H1 (cell line): ENCODE data around the gene PCCA. TPM values are rescaled to one million over a fixed set of nuclear protein-coding genes. Genes with fewer than 3 reads are reported as not detected.

Experiments
- CTCF ChIA-PET: fragments of 300-600 bp; sonication (Branson Sonifier 250); formaldehyde crosslinking; loops from one replicate; lab custom pipeline; 2021; ENCODE audit not compliant: partially characterized antibody; lab: Charles Lee
- POLR2A ChIA-PET: fragments of 300-600 bp; sonication (Branson Sonifier 250); formaldehyde crosslinking; loops from one replicate; lab custom pipeline; 2021; ENCODE audit warnings: inconsistent platforms; ENCODE audit not compliant: partially characterized antibody; lab: Charles Lee
- DNase-seq, 2 experiments: peaks; one replicate each; pipeline versions ENCODE4 v3.0.0 to v3.0.0-alpha.2; 2010 to 2022; ENCODE audit warnings: low spot score in 2 of 2, low read depth in 1 of 2, mixed read lengths in 1 of 2
- FAIRE-seq: peaks from 2 replicates; lab custom pipeline; 2011; peaks lifted over from hg19 to GRCh38; lab: Jason Lieb, UNC
- H2AFZ ChIP-seq: 2 replicates; pipeline ENCODE4 v1.8.1; 2012; ENCODE audit warnings: low read length, inconsistent platforms
- H2AK5ac ChIP-seq: 2 replicates; pipeline ENCODE4 v1.6.1; 2013; ENCODE audit warnings: low read depth, low read length
- H2BK120ac ChIP-seq: replicated peaks from 2 replicates; pipeline ENCODE3; 2013; ENCODE audit warnings: low read depth, low read length, inconsistent platforms
- H2BK12ac ChIP-seq: 2 replicates; pipeline ENCODE4 v1.6.1; 2013; ENCODE audit warnings: low read depth, low read length
- H2BK15ac ChIP-seq: 2 replicates; pipeline ENCODE4 v1.6.1; 2013; ENCODE audit warnings: low read length
- H2BK20ac ChIP-seq: 2 replicates; pipeline ENCODE4 v1.6.1; 2013; ENCODE audit warnings: low read length
- H2BK5ac ChIP-seq: 2 replicates; pipeline ENCODE4 v1.6.1; 2013; ENCODE audit warnings: low read depth, low read length
- H3K14ac ChIP-seq: 2 replicates; pipeline ENCODE4 v1.6.1; 2013; ENCODE audit warnings: inconsistent platforms; ENCODE audit not compliant: insufficient read length
- H3K18ac ChIP-seq: 2 replicates; pipeline ENCODE4 v1.6.1; 2013; ENCODE audit warnings: low read length; ENCODE audit errors: extremely low read depth
- H3K23ac ChIP-seq: 2 replicates; pipeline ENCODE4 v1.6.1; 2013; ENCODE audit warnings: inconsistent platforms; ENCODE audit not compliant: insufficient read length
- H3K23me2 ChIP-seq: 2 replicates; pipeline ENCODE4 v1.6.1; 2013; ENCODE audit warnings: low read depth, low read length
- H3K27ac ChIP-seq: 2 replicates; pipeline ENCODE4 v1.6.1; 2011; ENCODE audit warnings: low read depth, low read length, inconsistent platforms
- H3K27me3 ChIP-seq, 4 experiments: replicated peaks in 1 of 4; 1 replicate in 1 of 4; 2 replicates in 3 of 4; pipeline versions ENCODE4 v1.6.1 to v1.8.1; 2011 to 2013; ENCODE audit warnings: low read length in 3 of 4, mild to moderate bottlenecking in 3 of 4, inconsistent platforms in 2 of 4, mixed read lengths in 2 of 4, moderate library complexity in 1 of 4; ENCODE audit not compliant: control insufficient read depth in 3 of 4, insufficient read depth in 3 of 4; ENCODE audit errors: extremely low read depth in 1 of 4
- H3K36me3 ChIP-seq, 4 experiments: 2 replicates each; pipeline versions ENCODE4 v1.6.1 to v1.8.1; 2011 to 2013; ENCODE audit warnings: mild to moderate bottlenecking in 4 of 4, low read length in 3 of 4, moderate library complexity in 2 of 4, control low read depth in 1 of 4, inconsistent platforms in 1 of 4; ENCODE audit not compliant: insufficient read depth in 4 of 4, control insufficient read depth in 2 of 4
- H3K4ac ChIP-seq: replicated peaks from 2 replicates; pipeline ENCODE3; 2013; ENCODE audit warnings: low read length, low read depth, mixed read lengths, inconsistent platforms; ENCODE audit not compliant: insufficient read length
- H3K4me1 ChIP-seq, 4 experiments: replicated peaks in 1 of 4; 1 replicate in 1 of 4; 2 replicates in 3 of 4; pipeline versions ENCODE4 v1.6.1 to v1.8.1; 2011 to 2013; ENCODE audit warnings: low read length in 3 of 4, inconsistent platforms in 2 of 4, mixed read lengths in 1 of 4; ENCODE audit not compliant: insufficient read depth in 4 of 4, control insufficient read depth in 3 of 4
- H3K4me2 ChIP-seq, 2 experiments: 2 replicates each; pipeline versions ENCODE4 v1.6.1 to v1.8.1; 2011 to 2013; ENCODE audit warnings: low read depth in 2 of 2, low read length in 2 of 2, control low read depth in 1 of 2, inconsistent platforms in 1 of 2, mild to moderate bottlenecking in 1 of 2; ENCODE audit not compliant: insufficient read depth in 1 of 2
- H3K4me3 ChIP-seq, 4 experiments: fragments of 200-600, 300-600 bp in 1 of 4; sonication (generic), shearing (Covaris generic), sonication (Bioruptor Twin) in 1 of 4; 2 replicates each; pipeline versions ENCODE4 v1.5.1 to v1.8.1; 2011 to 2016; ENCODE audit warnings: low read length in 4 of 4, low read depth in 3 of 4, control low read depth in 2 of 4, inconsistent platforms in 2 of 4, mild to moderate bottlenecking in 2 of 4, mixed read lengths in 1 of 4, moderate library complexity in 1 of 4; ENCODE audit not compliant: insufficient read depth in 2 of 4; ENCODE audit errors: extremely low read depth in 1 of 4
- H3K56ac ChIP-seq: replicated peaks from 2 replicates; pipeline ENCODE3; 2013; ENCODE audit warnings: low read depth, mild to moderate bottlenecking, mixed read lengths, low read length, inconsistent platforms; ENCODE audit not compliant: insufficient read length
- H3K79me1 ChIP-seq: 2 replicates; pipeline ENCODE4 v1.6.1; 2013; ENCODE audit warnings: low read depth, low read length, control low read depth
- H3K79me2 ChIP-seq, 2 experiments: 2 replicates each; pipeline versions ENCODE4 v1.6.1 to v1.8.1; 2012 to 2013; ENCODE audit warnings: low read length in 2 of 2, mild to moderate bottlenecking in 2 of 2, inconsistent platforms in 1 of 2; ENCODE audit not compliant: insufficient read depth in 2 of 2, control insufficient read depth in 1 of 2
- H3K9ac ChIP-seq, 4 experiments: replicated peaks in 1 of 4; 1 replicate in 1 of 4; 2 replicates in 3 of 4; pipeline versions ENCODE4 v1.6.1 to v1.8.1; 2011 to 2013; ENCODE audit warnings: low read depth in 3 of 4, low read length in 3 of 4, control low read depth in 2 of 4, mild to moderate bottlenecking in 2 of 4, moderate library complexity in 2 of 4, inconsistent platforms in 1 of 4; ENCODE audit errors: extremely low read depth in 1 of 4
- H3K9me3 ChIP-seq, 2 experiments: 2 replicates each; pipeline versions ENCODE4 v1.6.1 to v1.8.1; 2012 to 2013; ENCODE audit warnings: mild to moderate bottlenecking in 2 of 2, moderate library complexity in 2 of 2, control low read depth in 1 of 2, inconsistent platforms in 1 of 2, low read depth in 1 of 2, low read length in 1 of 2, mixed read lengths in 1 of 2; ENCODE audit not compliant: insufficient read depth in 2 of 2
- H4K20me1 ChIP-seq, 2 experiments: replicated peaks in 1 of 2; 2 replicates each; pipeline versions ENCODE3 to v1.8.1; 2011 to 2013; ENCODE audit warnings: inconsistent platforms in 2 of 2, low read length in 2 of 2, mild to moderate bottlenecking in 1 of 2; ENCODE audit not compliant: insufficient read depth in 2 of 2, control insufficient read depth in 1 of 2
- H4K5ac ChIP-seq: 2 replicates; pipeline ENCODE4 v1.6.1; 2013; ENCODE audit warnings: low read length, low read depth, mixed read lengths, inconsistent platforms; ENCODE audit not compliant: insufficient read length
- H4K8ac ChIP-seq: 2 replicates; pipeline ENCODE4 v1.8.0; 2013; ENCODE audit warnings: mild to moderate bottlenecking, moderate library complexity, low read length, inconsistent platforms; ENCODE audit not compliant: insufficient read depth; ENCODE audit errors: extremely low read depth
- H4K91ac ChIP-seq: replicated peaks from 2 replicates; pipeline ENCODE3; 2013; ENCODE audit warnings: low read length, mixed read lengths, inconsistent platforms; ENCODE audit not compliant: insufficient read length
- WGBS, 2 experiments: shearing (Covaris generic) in 1 of 2; methylation state at CpG; one replicate each; pipeline versions ENCODE4 v1.1.6 to v1.1.7; 2013 to 2015; ENCODE audit warnings: low lambda C conversion rate in 2 of 2, mixed read lengths in 2 of 2, inconsistent platforms in 1 of 2, low coverage in 1 of 2, missing lambda C conversion rate in 1 of 2; ENCODE audit not compliant: insufficient replicate concordance in 2 of 2, insufficient coverage in 1 of 2, insufficient read length in 1 of 2; ENCODE audit errors: extremely low coverage in 1 of 2, missing lambda C conversion rate in 1 of 2; 5-methylcytosine and 5-hydroxymethylcytosine counted together
- polyA plus RNA-seq, 7 experiments: library from polyadenylated mRNA; depleted of rRNA in 3 of 7; stranded (reverse) in 5 of 7; unstranded in 2 of 7; fragments of >200 nt in 5 of 7; fragments of 200-250 nt in 2 of 7; gene quantifications; 1 replicate in 5 of 7; 2 replicates in 1 of 7; 4 replicates in 1 of 7; pipeline versions ENCODE4 v1.2.1 to v1.2.3, GENCODE V29; 2011 to 2013; ENCODE audit warnings: missing spikeins in 2 of 7, mixed read lengths in 2 of 7
- total RNA-seq: library from RNA; stranded (reverse); fragmentation: NEBNext Ultra II Directional; extraction: Animal tissue kit (Norgen Biotek cat#: 25700); gene quantifications from 2 replicates; pipeline ENCODE4 v1.2.1, GENCODE V29; 2021

The PCCA gene
- total and polyA plus RNA-seq, 2 of the 8 experiments (the other 6 are each of a cell fraction or from before 2014, with no cell fraction given), result 18.4 to 49.8 TPM

DNA sequence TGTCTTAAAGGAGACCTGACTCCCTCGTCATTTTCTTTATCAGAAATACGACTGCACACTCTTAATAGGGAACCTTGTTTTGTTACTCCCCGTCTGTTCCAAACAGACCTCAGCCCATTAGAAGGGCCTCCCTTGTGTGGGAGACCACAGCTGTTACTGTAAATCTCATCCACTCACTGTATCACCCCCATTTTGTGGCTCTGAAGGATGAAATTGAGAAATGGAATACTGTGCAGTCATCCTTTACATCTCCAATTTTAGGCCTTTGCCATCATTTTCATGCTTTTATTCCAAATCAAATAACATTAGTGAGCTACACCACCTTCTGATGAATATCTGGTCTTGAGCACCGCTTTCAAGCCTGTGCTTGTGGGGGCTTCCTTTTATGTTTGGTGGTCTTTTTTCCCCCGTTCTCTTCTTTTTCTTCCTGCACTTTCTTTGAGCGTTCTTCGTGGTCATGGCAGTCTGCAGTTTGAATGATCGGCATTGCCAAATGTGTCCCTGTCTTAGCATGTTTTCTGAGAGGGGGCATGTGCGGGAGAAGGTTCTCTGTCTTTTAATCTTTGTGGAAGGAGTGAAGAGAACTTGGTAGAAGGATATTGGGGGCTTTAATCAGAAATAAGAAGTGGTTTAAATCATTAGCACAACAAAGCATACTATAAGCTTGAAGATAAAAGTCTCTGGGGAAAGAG is 433.9 kb downstream of the PCCA start:
- Histone ChIP-seq H3K27ac (no peak overlapping the region), H3K79me2 (no peaks in the 10 kb centered on the region), H3K36me3 (no peaks in the 10 kb centered on the region), H4K20me1 (no peaks in the 10 kb centered on the region), H3K23ac (no peak overlapping the region), H2BK5ac (no peak overlapping the region), H4K5ac (no peak overlapping the region), H3K9me3 (no peaks in the 10 kb centered on the region), H3K23me2 (no peaks in the 10 kb centered on the region), H4K91ac (no peak overlapping the region), H3K56ac (no peak overlapping the region), H2BK12ac (no peak overlapping the region), H3K4me2 (no peak overlapping the region), H2AK5ac (no peak overlapping the region), H3K4me1 (peaks cover 4 to 21% (median 11%) of the 10 kb centered on the region in 4 experiments), H2BK120ac (no peak overlapping the region), H3K4ac (no peak overlapping the region), H3K9ac (no peak overlapping the region), H3K27me3 (no peaks in the 10 kb centered on the region), H3K79me1 (no peaks in the 10 kb centered on the region), H3K4me3 (no peak overlapping the region), H3K18ac (no peak overlapping the region), H3K14ac (no peak overlapping the region), H2BK20ac (no peak overlapping the region), H2BK15ac (peak overlapping the region; percentile 54; the same call in 1 of the 2 replicates), H4K8ac (no peak overlapping the region), H2AFZ (no peak overlapping the region)
- 89% methylated on average over 9 of the region's 9 CpGs; no CpG with 5 or more reads in 1 of the 2 experiments for WGBS, 2 experiments
- no peak for FAIRE-seq
- DNase-seq, result no peak
- CTCF ChIA-PET, result interaction anchor here (1.2 to 1.7 kb wide), 6 partner anchors 8 to 615 kb away, joined by 3 to 6 read pairs (median 3); no protein-coding TSS in a partner anchor
- POLR2A ChIA-PET, result interaction anchor here (1.1 kb wide), 1 partner anchor 858 kb away, joined by 3 read pairs; no protein-coding TSS in a partner anchor
